ENCODE measurements around the gene UBE2M. TPM values are rescaled to one million over a fixed set of nuclear protein-coding genes. Genes with fewer than 3 reads are reported as not detected.

Gene UBE2M
- total RNA-seq, 1 donor from 2014 or later, result 116 TPM

- intact Hi-C loops (cut with micrococcal nuclease), result no loop called here
- TF ChIP-seq, protein P1, sequence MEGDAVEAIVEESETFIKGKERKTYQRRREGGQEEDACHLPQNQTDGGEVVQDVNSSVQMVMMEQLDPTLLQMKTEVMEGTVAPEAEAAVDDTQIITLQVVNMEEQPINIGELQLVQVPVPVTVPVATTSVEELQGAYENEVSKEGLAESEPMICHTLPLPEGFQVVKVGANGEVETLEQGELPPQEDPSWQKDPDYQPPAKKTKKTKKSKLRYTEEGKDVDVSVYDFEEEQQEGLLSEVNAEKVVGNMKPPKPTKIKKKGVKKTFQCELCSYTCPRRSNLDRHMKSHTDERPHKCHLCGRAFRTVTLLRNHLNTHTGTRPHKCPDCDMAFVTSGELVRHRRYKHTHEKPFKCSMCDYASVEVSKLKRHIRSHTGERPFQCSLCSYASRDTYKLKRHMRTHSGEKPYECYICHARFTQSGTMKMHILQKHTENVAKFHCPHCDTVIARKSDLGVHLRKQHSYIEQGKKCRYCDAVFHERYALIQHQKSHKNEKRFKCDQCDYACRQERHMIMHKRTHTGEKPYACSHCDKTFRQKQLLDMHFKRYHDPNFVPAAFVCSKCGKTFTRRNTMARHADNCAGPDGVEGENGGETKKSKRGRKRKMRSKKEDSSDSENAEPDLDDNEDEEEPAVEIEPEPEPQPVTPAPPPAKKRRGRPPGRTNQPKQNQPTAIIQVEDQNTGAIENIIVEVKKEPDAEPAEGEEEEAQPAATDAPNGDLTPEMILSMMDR (IDR thresholded peaks at IDR 0.05; ENCODE audit: borderline replicate concordance), result no peak
Observed at GRCh38 chr19:58584498-58585441, 26.4 kb upstream of the UBE2M start.

GRCh38 chr19:58582985-58583384 is 24.6 kb upstream of the UBE2M start:
- no peak for DNase-seq
- intact Hi-C loops (cut with micrococcal nuclease), result no loop called here
- Histone ChIP-seq H3K4me3 (no peak overlapping the region), H3K27ac (replicated peaks) (no peak overlapping the region), H3K36me3 (peaks cover 28% of the 10 kb centered on the region), H3K4me1 (peaks cover 14% of the 10 kb centered on the region), H3K27me3 (ENCODE audit: low read depth) (no peaks in the 10 kb centered on the region), H3K9me3 (replicated peaks) (no peaks in the 10 kb centered on the region)
- TF ChIP-seq, protein P1 (IDR thresholded peaks at IDR 0.05; ENCODE audit: borderline replicate concordance), result no peak

More at GRCh38 chr19:58584498-58585441, 26.4 kb upstream of the UBE2M start:
- Histone ChIP-seq H3K9me3 (replicated peaks) (no peaks in the 10 kb centered on the region), H3K27me3 (ENCODE audit: low read depth) (no peaks in the 10 kb centered on the region), H3K27ac (replicated peaks) (no peak overlapping the region), H3K4me1 (peaks cover 14% of the 10 kb centered on the region), H3K4me3 (no peak overlapping the region), H3K36me3 (peaks cover 28% of the 10 kb centered on the region)
- no peak for DNase-seq

DNA sequence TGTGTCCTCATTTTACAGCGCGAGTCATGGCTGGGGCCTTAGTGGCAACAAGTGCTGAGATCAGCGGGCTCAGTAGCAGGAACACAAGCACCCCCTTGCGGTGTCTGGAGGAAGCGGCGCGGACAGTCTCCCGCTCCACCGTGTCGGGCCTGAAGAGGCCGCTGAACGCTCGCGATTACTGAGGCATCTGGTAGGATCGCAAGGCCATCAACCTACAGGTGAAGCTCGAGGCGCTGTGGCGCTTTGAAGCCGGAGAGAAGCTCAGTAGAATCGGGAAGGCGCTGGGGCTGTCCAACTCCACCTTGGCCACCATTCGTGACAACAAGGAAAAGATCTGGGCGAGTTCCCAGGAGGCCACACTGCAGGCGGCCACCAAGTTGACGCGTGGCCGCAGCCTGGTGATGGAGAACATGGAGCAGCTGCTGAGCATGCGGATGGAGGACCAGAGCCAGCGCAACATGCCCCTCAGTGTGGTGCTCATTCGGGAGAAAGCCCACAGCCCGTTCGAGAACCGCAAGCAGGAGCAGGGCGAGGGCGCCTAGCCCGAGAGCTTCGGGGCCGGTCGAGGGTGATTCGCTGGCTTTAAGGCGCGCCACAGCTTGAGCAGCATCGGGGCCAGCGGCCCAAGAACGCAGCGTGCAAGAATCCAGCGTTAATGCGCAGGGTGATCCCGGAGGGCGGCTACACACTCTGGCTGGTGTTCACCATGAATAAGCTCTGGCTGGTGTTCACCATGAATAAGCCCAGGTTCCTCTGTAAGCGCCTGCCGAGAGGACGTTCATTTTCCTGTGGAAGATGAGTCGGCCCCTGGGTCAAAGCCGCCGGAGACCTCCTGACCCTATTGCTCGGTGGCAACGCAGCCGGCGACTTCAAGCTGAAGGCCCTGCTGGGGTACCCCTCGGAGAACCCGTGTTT is 23.1 kb upstream of the UBE2M start:
- Histone ChIP-seq H3K4me1 (peaks cover 20% of the 10 kb centered on the region), H3K4me3 (no peak overlapping the region), H3K36me3 (peaks cover 28% of the 10 kb centered on the region), H3K27me3 (ENCODE audit: low read depth) (no peaks in the 10 kb centered on the region), H3K27ac (replicated peaks) (peak overlapping the region; percentile 74), H3K9me3 (replicated peaks) (no peaks in the 10 kb centered on the region)
- intact Hi-C loops (cut with micrococcal nuclease), result no loop called here
- TF ChIP-seq, protein P1 (IDR thresholded peaks at IDR 0.05; ENCODE audit: borderline replicate concordance), result peak; percentile 97
- DNase-seq, result peak; percentile 87

DNA sequence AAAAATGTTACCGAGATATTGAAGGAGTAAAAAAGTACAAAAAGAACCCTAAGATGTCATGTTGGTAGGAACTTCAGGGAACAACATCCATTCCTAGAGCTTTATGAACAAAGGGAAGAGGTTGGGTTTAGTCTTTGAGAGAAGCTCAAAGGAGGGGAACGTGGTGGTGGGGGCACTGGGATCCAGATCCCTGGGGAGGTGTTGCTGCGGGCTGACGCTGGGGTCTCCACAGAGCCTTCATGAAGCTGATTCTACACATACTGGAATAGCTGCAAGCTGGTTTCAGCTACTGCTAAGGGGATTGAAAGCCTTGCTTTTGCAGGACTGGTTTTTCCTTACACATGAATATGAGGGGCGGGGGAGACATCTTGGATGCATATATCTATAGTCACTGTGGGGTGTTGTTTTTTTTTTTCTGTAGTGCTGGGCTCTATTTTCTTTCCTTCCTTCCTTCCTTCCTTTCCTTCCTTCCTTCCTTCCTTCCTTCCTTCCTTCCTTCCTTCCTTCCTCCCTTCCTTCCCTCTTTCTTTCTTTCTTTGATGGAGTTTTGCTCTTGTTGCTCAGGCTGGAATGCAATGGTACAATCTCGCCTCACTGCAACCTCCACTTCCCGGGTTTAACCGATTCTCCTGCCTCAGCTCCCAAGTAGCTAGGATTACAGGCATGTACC is 21.2 kb upstream of the UBE2M start:
- H3K4me3 ChIP-seq, result no peak overlapping the region
- DNase-seq, result no peak
- intact Hi-C loops (cut with micrococcal nuclease), result no loop called here
- peaks cover 32% of the 10 kb centered on the region for H3K4me1 ChIP-seq
- H3K27me3 ChIP-seq (ENCODE audit: low read depth), result no peaks in the 10 kb centered on the region
- no peak overlapping the region for H3K27ac ChIP-seq (replicated peaks)
- no peaks in the 10 kb centered on the region for H3K9me3 ChIP-seq (replicated peaks)
- peaks cover 28% of the 10 kb centered on the region for H3K36me3 ChIP-seq
- TF ChIP-seq, protein P1 (IDR thresholded peaks at IDR 0.05; ENCODE audit: borderline replicate concordance), result no peak
